Central memory CD8-positive, alpha-beta T cell (primary cell): ENCODE results near the gene SUN5.
"Not testable (repeated sequence)": the region's sequence is repeated elsewhere in the genome, so short reads cannot be mapped to it uniquely, and the experiment has no call there.

Source experiments
- ATAC-seq: fragments of 150-1000 bp; cut with Tn5 transposase; replicated peaks from 2 replicates; pipeline ENCODE4 v1.10.0; 2022; ENCODE audit warnings: mild to moderate bottlenecking, moderate FRiP score, moderate number of reproducible peaks; ENCODE audit not compliant: poor library complexity, severe bottlenecking; ENCODE audit errors: extremely low read depth
- DNase-seq, 2 donors: peaks; one replicate each; pipeline ENCODE4 v3.0.0; 2021; ENCODE audit warnings: low spot score in 2 of 2
- H3K27ac Mint-ChIP-seq: one replicate; pipeline ENCODE4 v1.8.0; 2022; ENCODE audit warnings: low read depth, mild to moderate bottlenecking, moderate library complexity, mixed read lengths
- H3K27me3 Mint-ChIP-seq: one replicate; pipeline ENCODE4 v1.8.0; 2022; ENCODE audit warnings: mixed read lengths
- H3K36me3 Mint-ChIP-seq: one replicate; pipeline ENCODE4 v1.8.0; 2022; ENCODE audit warnings: mild to moderate bottlenecking, moderate library complexity, mixed read lengths; ENCODE audit not compliant: insufficient read depth
- H3K4me1 Mint-ChIP-seq: one replicate; pipeline ENCODE4 v1.8.0; 2022; ENCODE audit warnings: mixed read lengths
- H3K4me3 Mint-ChIP-seq: one replicate; pipeline ENCODE4 v1.8.0; 2022; ENCODE audit warnings: mild to moderate bottlenecking, moderate library complexity, mixed read lengths
- H3K9me3 Mint-ChIP-seq: one replicate; pipeline ENCODE4 v1.8.0; 2022; ENCODE audit warnings: mixed read lengths

SUN5 gene, protein sequence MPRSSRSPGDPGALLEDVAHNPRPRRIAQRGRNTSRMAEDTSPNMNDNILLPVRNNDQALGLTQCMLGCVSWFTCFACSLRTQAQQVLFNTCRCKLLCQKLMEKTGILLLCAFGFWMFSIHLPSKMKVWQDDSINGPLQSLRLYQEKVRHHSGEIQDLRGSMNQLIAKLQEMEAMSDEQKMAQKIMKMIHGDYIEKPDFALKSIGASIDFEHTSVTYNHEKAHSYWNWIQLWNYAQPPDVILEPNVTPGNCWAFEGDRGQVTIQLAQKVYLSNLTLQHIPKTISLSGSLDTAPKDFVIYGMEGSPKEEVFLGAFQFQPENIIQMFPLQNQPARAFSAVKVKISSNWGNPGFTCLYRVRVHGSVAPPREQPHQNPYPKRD

GRCh38 chr20:33004141-33004751 is at the start of gene SUN5:
Gene SUN5, minus strand, starts transcription at chr20:33004433. Its CDS starts 93 bp downstream, at chr20:33004340.
- H3K27me3 Mint-ChIP-seq, result no peaks in the 10 kb centered on the region

DNA sequence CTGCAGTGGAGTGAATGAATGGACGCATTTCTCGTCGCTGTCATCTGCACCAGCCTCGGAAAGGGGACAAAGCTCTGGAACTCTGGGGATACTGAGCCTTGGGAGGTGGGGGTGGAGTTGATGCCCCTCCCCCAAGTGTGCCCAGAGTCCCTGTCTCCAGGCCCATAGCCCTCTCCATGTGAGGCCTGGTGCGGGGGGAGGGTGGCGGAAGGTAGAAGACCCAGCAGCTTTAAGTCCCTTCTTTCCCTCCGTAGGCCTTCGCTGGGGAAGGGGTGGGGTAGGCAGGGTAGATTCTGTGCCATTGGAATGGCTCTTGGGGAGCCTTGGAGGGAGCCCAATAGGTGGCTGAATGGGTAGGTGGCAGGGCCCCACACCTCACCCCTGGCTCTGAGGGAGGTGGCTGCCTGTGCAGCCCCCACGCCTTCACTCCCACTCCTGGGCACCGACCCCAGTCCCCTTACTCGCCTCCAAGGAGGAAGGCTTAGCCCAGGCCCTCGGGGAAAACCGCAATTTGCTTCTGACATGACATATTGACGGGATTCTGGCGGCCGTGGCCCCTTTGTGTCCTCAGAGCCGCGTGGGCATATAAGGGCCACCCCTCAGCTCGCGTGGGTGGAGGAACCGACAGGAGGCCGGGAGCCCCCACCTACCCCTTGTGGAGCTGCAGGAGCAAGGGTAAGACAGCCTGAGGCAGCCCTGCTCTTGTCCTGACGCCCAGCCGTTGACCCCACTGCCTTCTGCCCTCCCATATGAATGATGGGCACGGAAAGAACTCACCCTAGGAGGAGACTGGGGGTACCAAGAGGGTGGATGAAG is 49.3 kb upstream of the SUN5 start, which contains the start of gene BPIFB3:
TSS of gene BPIFB3 (plus strand) at position 613 of the 816 bp plus-strand sequence. CDS start 1,533 bp downstream, outside the sequence.
- Mint-ChIP-seq H3K4me3 (no peak within 1 kb of the TSS), H3K27ac (no peak within 1 kb of the TSS), H3K36me3 (no peaks in the 10 kb centered on the region), H3K4me1 (no peaks in the 10 kb centered on the region), H3K27me3 (no peaks in the 10 kb centered on the region), H3K9me3 (no peaks in the 10 kb centered on the region)
- DNase-seq (no peak), ATAC-seq (no peak)

More at GRCh38 chr20:33004141-33004751, at the start of gene SUN5:
- Mint-ChIP-seq H3K36me3 (no peaks in the 10 kb centered on the region), H3K9me3 (peaks cover 6% of the 10 kb centered on the region), H3K4me1 (peaks cover 5% of the 10 kb centered on the region), H3K27ac (no peak within 1 kb of the TSS), H3K4me3 (no peak within 1 kb of the TSS)
- ATAC-seq (no peak), DNase-seq (no peak)

GRCh38 chr20:33051333-33051732 is 47.1 kb upstream of the SUN5 start:
- H3K4me1 Mint-ChIP-seq, result no peaks in the 10 kb centered on the region
- no peak overlapping the region for H3K27ac Mint-ChIP-seq
- no peaks in the 10 kb centered on the region for H3K27me3 Mint-ChIP-seq
- ATAC-seq (no peak), DNase-seq (no peak)
- peaks cover 3% of the 10 kb centered on the region for H3K9me3 Mint-ChIP-seq
- H3K36me3 Mint-ChIP-seq, result no peaks in the 10 kb centered on the region
- H3K4me3 Mint-ChIP-seq, result no peak overlapping the region

GRCh38 chr20:33046412-33046811 is 42.2 kb upstream of the SUN5 start:
- Mint-ChIP-seq H3K27ac (no peak overlapping the region), H3K36me3 (no peaks in the 10 kb centered on the region), H3K27me3 (no peaks in the 10 kb centered on the region), H3K9me3 (peaks cover 14% of the 10 kb centered on the region), H3K4me1 (no peaks in the 10 kb centered on the region), H3K4me3 (no peak overlapping the region)
- ATAC-seq (no peak), DNase-seq (no peak)

GRCh38 chr20:33045129-33045721 is 41.0 kb upstream of the SUN5 start:
- not testable (repeated sequence) for H3K27me3 Mint-ChIP-seq, H3K4me1 Mint-ChIP-seq, H3K27ac Mint-ChIP-seq, H3K36me3 Mint-ChIP-seq, ATAC-seq, DNase-seq, H3K4me3 Mint-ChIP-seq
- H3K9me3 Mint-ChIP-seq, result peaks cover 14% of the 10 kb centered on the region

DNA sequence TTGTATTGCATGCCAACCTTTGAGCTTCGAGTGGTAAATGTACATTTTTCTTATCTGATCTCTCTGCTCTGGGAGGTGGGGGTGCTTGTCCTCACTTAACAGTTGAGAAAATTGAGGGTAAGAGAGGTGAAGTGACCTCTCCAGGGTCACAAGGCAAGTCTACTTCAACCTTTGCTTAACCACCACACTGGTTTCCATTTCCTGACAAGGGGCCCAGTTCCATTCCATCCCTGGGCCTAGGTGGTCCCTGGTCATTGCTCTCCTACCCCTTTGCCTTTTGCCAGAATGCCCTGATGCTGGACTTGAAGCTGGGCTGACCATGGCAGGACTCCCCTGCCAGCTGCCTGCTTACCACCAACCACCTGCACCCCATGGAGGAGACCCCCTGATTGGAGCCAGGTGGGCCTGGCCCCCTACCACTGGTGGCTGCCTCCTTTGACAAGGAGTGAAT is 39.5 kb upstream of the SUN5 start:
- Mint-ChIP-seq H3K4me1 (no peaks in the 10 kb centered on the region), H3K27me3 (no peaks in the 10 kb centered on the region), H3K9me3 (peaks cover 14% of the 10 kb centered on the region), H3K36me3 (no peaks in the 10 kb centered on the region), H3K27ac (no peak overlapping the region), H3K4me3 (no peak overlapping the region)
- ATAC-seq (no peak), DNase-seq (no peak)

GRCh38 chr20:33042983-33043730 is 38.9 kb upstream of the SUN5 start:
- DNase-seq, result no peak
- no peak overlapping the region for H3K27ac Mint-ChIP-seq

DNA sequence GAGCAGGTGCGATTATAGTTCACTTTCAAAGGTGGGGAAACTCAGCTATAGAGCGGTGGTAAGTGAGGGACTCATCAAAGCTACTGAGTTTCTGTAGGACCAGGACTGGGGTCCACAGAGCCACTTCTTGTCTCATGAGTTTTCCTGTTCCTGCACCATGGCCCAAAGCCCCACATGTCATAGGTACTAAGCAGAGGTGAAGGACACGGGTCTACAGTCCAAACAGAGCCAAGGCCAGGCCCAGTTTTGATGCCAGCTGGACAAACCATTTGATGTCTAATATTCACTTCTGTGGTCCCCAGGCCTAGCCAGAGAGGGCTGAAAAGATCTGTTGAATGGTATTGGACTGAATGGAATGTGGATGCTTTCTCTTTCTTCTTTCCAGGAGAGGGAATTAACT is 38.2 kb upstream of the SUN5 start:
- Mint-ChIP-seq H3K4me1 (no peaks in the 10 kb centered on the region), H3K9me3 (peaks cover 14% of the 10 kb centered on the region), H3K4me3 (no peak overlapping the region), H3K36me3 (no peaks in the 10 kb centered on the region), H3K27me3 (no peaks in the 10 kb centered on the region), H3K27ac (no peak overlapping the region)
- ATAC-seq, result no peak
- no peak for DNase-seq

More at GRCh38 chr20:33042983-33043730, 38.9 kb upstream of the SUN5 start:
- H3K36me3 Mint-ChIP-seq, result no peaks in the 10 kb centered on the region
- H3K9me3 Mint-ChIP-seq, result peaks cover 14% of the 10 kb centered on the region
- H3K27me3 Mint-ChIP-seq, result no peaks in the 10 kb centered on the region
- H3K4me3 Mint-ChIP-seq, result no peak overlapping the region
- no peak for ATAC-seq
- H3K4me1 Mint-ChIP-seq, result no peaks in the 10 kb centered on the region

GRCh38 chr20:33038243-33038642 is 34.0 kb upstream of the SUN5 start:
- no peaks in the 10 kb centered on the region for H3K4me1 Mint-ChIP-seq
- H3K36me3 Mint-ChIP-seq, result no peaks in the 10 kb centered on the region
- no peaks in the 10 kb centered on the region for H3K27me3 Mint-ChIP-seq
- no peaks in the 10 kb centered on the region for H3K9me3 Mint-ChIP-seq
- no peak overlapping the region for H3K27ac Mint-ChIP-seq
- ATAC-seq (no peak), DNase-seq (no peak)
- no peak overlapping the region for H3K4me3 Mint-ChIP-seq

GRCh38 chr20:33037456-33037855 is 33.2 kb upstream of the SUN5 start:
- no peaks in the 10 kb centered on the region for H3K9me3 Mint-ChIP-seq
- H3K27me3 Mint-ChIP-seq, result no peaks in the 10 kb centered on the region
- no peak for ATAC-seq
- no peak for DNase-seq
- H3K4me3 Mint-ChIP-seq, result no peak overlapping the region
- no peak overlapping the region for H3K27ac Mint-ChIP-seq
- no peaks in the 10 kb centered on the region for H3K4me1 Mint-ChIP-seq
- H3K36me3 Mint-ChIP-seq, result no peaks in the 10 kb centered on the region

- Mint-ChIP-seq H3K36me3 (no peaks in the 10 kb centered on the region), H3K27me3 (no peaks in the 10 kb centered on the region), H3K4me1 (no peaks in the 10 kb centered on the region), H3K27ac (no peak overlapping the region), H3K9me3 (no peaks in the 10 kb centered on the region), H3K4me3 (no peak overlapping the region)
- DNase-seq (no peak), ATAC-seq (no peak)
Measured at GRCh38 chr20:33034901-33035492, 30.8 kb upstream of the SUN5 start.
